Heart left ventricle (tissue), 16 donors: ENCODE data around the gene MED12L. TPM values are rescaled to one million over a fixed set of nuclear protein-coding genes. Genes with fewer than 3 reads are reported as not detected.

Experiments used
- ATAC-seq, 4 donors: fragments of 200-7000 bp; cut with Tn5 transposase; one replicate each; pipeline ENCODE4 v1.9.1; 2020 to 2022; ENCODE audit warnings: moderate library complexity in 4 of 4, mild to moderate bottlenecking in 3 of 4, moderate number of reproducible peaks in 1 of 4
- DNase-seq, 5 donors: peaks; one replicate each; pipeline ENCODE4 v3.0.0-alpha.2; 2020
- H3K27ac ChIP-seq, 12 donors: fragments of 200-600 bp; sonication (generic) in 4 of 12; one replicate each; pipeline versions ENCODE4 v1.5.0 to v1.8.0; 2016 to 2022; ENCODE audit warnings: mild to moderate bottlenecking in 2 of 12
- H3K27me3 ChIP-seq, 9 donors: fragments of 200-600 bp; sonication (generic) in 2 of 9; one replicate each; pipeline versions ENCODE4 v1.5.1 to v1.8.0; 2016 to 2022; ENCODE audit warnings: mild to moderate bottlenecking in 3 of 9
- H3K36me3 ChIP-seq, 9 donors: fragments of 200-600 bp; sonication (generic) in 2 of 9; one replicate each; pipeline versions ENCODE4 v1.5.0 to v1.8.0; 2018 to 2022; ENCODE audit warnings: mild to moderate bottlenecking in 2 of 9
- H3K4me1 ChIP-seq, 12 donors: fragments of 200-600 bp; sonication (generic) in 4 of 12; one replicate each; pipeline versions ENCODE4 v1.5.0 to v1.8.0; 2016 to 2022; ENCODE audit warnings: mild to moderate bottlenecking in 3 of 12
- H3K4me3 ChIP-seq, 12 donors: fragments of 200-600 bp; sonication (generic) in 4 of 12; one replicate each; pipeline versions ENCODE4 v1.5.0 to v1.8.0; 2017 to 2022; ENCODE audit warnings: mild to moderate bottlenecking in 9 of 12, moderate library complexity in 4 of 12
- H3K9me3 ChIP-seq, 12 donors: fragments of 200-600 bp; sonication (generic) in 4 of 12; one replicate each; pipeline versions ENCODE4 v1.5.0 to v1.8.0; 2016 to 2022; ENCODE audit warnings: mild to moderate bottlenecking in 1 of 12
- CTCF ChIP-seq, 12 donors: fragments of 200-600 bp; sonication (generic) in 4 of 12; IDR thresholded peaks; one replicate each; pipeline versions ENCODE4 v1.5.0 to v1.8.0; 2018 to 2022; ENCODE audit warnings: antibody characterized with exemption in 12 of 12, mild to moderate bottlenecking in 5 of 12
- POLR2A ChIP-seq, 2 donors: fragments of 450-650 bp; IDR thresholded peaks; one replicate each; pipeline ENCODE4 v1.6.1; 2017; ENCODE audit warnings: antibody characterized with exemption in 2 of 2, mild to moderate bottlenecking in 2 of 2, moderate library complexity in 2 of 2
- WGBS, 4 donors: extraction: QIAGEN DNeasy Blood & Tissue Kit in 2 of 4; methylation state at CpG; one replicate each; pipeline versions ENCODE4 v1.1.5 to v1.1.7; 2013 to 2018; 5-methylcytosine and 5-hydroxymethylcytosine counted together
- intact Hi-C, 10 donors: fragments of 100-400 bp; cut with DNase I; formaldehyde crosslinking; loops; one replicate each; pipeline versions ENCODE4 v1.11.1 to v1.14.2; 2022
- polyA plus RNA-seq, 2 donors: library from polyadenylated mRNA; stranded (reverse); fragments of 200-250 nt; gene quantifications; one replicate each; pipeline ENCODE4 v1.2.3, GENCODE V29; 2013
- total RNA-seq, 9 donors: library from RNA; depleted of rRNA in 2 of 9; stranded (reverse); fragments of >200 nt in 2 of 9; fragmentation: NEBNext Ultra II Directional in 3 of 9; extraction: Animal tissue kit (Norgen Biotek cat#: 25700) in 3 of 9; gene quantifications; one replicate each; pipeline versions ENCODE4 v1.1.0 to v1.2.4, GENCODE V29; 2016 to 2023
- donor health status: ischemic (EF 13 %, LVEDD 7.1; RV severe dilation, severe dysfunction).
- donor health status: healthy with polysubstance abuse.
- donor health status: DM: no; HTN: yes; CAD: no.
- donor health status: DM: no; HTN: no; CAD: no.
- donor health status: ischemic (EF 25% LVEDD 6.9; RV normal size, moderate dysfunction).
- donor health status: ischemic (EF 25% LVEDD 5.7; RV mildly dilated, moderate dysfunction).
- donor health status: healthy.
- donor health status: DM: yes; HTN: yes; CAD: no.
- donor health status: ischemic (EF 35%, LVEDD 5.7; RV mildly dilated, moderate dysfunction).
- donor health status: nonischemic (EF 11% LVEDD 7.7; RV severe dilation, severe dysfunction).
- donor health status: DM: yes; HTN: yes; CAD: no.
- donor health status: PGD.
- donor health status: ischemic (EF 29% LVEDD 5.4; RV normal size, mild dysfunction).
- donor health status: nonischemic (EF 23%, LVEDD 6.1; RV moderate dilation, normal function).

The MED12L gene
- total and polyA plus RNA-seq, 11 donors: 0.06 to 2.1 (median 0.39) TPM

GRCh38 chr3:151204530-151205402 is 119.3 kb downstream of the MED12L start:
- Histone ChIP-seq H3K27ac (peak overlapping the region in 1 of 12 donors; percentile 84), H3K36me3 (no peaks in the 10 kb centered on the region), H3K4me1 (peaks cover 0 to 26% (median 0%) of the 10 kb centered on the region in 12 donors), H3K9me3 (no peaks in the 10 kb centered on the region), H3K27me3 (no peaks in the 10 kb centered on the region), H3K4me3 (no peak overlapping the region)
- DNase-seq (no peak), ATAC-seq (no peak)
- WGBS, 4 donors: 81 to 90% (median 84%) methylated on average over 3 of the region's 3 CpGs
- TF ChIP-seq POLR2A (IDR thresholded peaks at IDR 0.05): no peak
- TF ChIP-seq CTCF (IDR thresholded peaks at IDR 0.05): no peak
- intact Hi-C loops: no loop called here

- Histone ChIP-seq H3K9me3 (no peaks in the 10 kb centered on the region), H3K36me3 (no peaks in the 10 kb centered on the region), H3K27ac (peak overlapping the region in 1 of 12 donors; percentile 84), H3K27me3 (no peaks in the 10 kb centered on the region), H3K4me3 (no peak overlapping the region), H3K4me1 (peaks cover 0 to 31% (median 0%) of the 10 kb centered on the region in 12 donors)
- ATAC-seq: no peak
- intact Hi-C loops: no loop called here
- DNase-seq: no peak
- 88 to 94% (median 92%) methylated on average over 6 of the region's 6 CpGs for WGBS, 4 donors
- TF ChIP-seq POLR2A (IDR thresholded peaks at IDR 0.05) (no peak), CTCF (IDR thresholded peaks at IDR 0.05) (no peak)
Measured at GRCh38 chr3:151205482-151205881, 120.0 kb downstream of the MED12L start.

- no peak for ATAC-seq
Measured at GRCh38 chr3:151206201-151206600, 120.7 kb downstream of the MED12L start.

More at GRCh38 chr3:151206201-151206600, 120.7 kb downstream of the MED12L start:
- no peak for DNase-seq
- Histone ChIP-seq H3K4me1 (peaks cover 0 to 38% (median 0%) of the 10 kb centered on the region in 12 donors), H3K4me3 (no peak overlapping the region), H3K27me3 (no peaks in the 10 kb centered on the region), H3K9me3 (no peaks in the 10 kb centered on the region), H3K27ac (no peak overlapping the region), H3K36me3 (no peaks in the 10 kb centered on the region)
- WGBS, 4 donors: 80 to 95% (median 87%) methylated on average over 3 of the region's 3 CpGs
- TF ChIP-seq POLR2A (IDR thresholded peaks at IDR 0.05) (no peak), CTCF (IDR thresholded peaks at IDR 0.05) (no peak)
- intact Hi-C loops: no loop called here
